HL-60 (cell line): ENCODE measurements around the gene MACROD2.

Experiments used
- DNase-seq, 2 experiments: peaks; one replicate each; pipeline ENCODE4 v3.0.0-alpha.2; 2010 to 2020; ENCODE audit warnings: low read depth in 1 of 2, low spot score in 1 of 2
- H3K27ac ChIP-seq: fragments of 250-450 bp; sonication (Bioruptor Pico); replicated peaks from 2 replicates; pipeline ENCODE4 v1.5.1; 2020; ENCODE audit warnings: mild to moderate bottlenecking, moderate library complexity
- H3K27me3 ChIP-seq: fragments of 250-450 bp; sonication (Bioruptor Pico); 2 replicates; pipeline ENCODE4 v1.5.1; 2021; ENCODE audit warnings: mild to moderate bottlenecking, moderate library complexity; ENCODE audit not compliant: insufficient read depth, poor library complexity, severe bottlenecking
- H3K4me3 ChIP-seq: replicated peaks from 2 replicates; pipeline ENCODE4 v1.5.1; 2011; ENCODE audit warnings: mild to moderate bottlenecking, control low read depth, low read length; ENCODE audit not compliant: insufficient read depth
- CTCF ChIP-seq: IDR thresholded peaks from one replicate; pipeline ENCODE4 v1.5.1; 2011; ENCODE audit warnings: low read length, control low read depth, inconsistent platforms; ENCODE audit not compliant: insufficient read depth
- GABPA ChIP-seq: IDR thresholded peaks from 2 replicates; pipeline ENCODE4 v1.6.1; 2012; ENCODE audit warnings: low read depth
- POLR2AphosphoS5 ChIP-seq: IDR thresholded peaks from 2 replicates; pipeline ENCODE4 v1.6.1; 2012; ENCODE audit warnings: low read depth
- SPI1 ChIP-seq: IDR thresholded peaks from 2 replicates; pipeline ENCODE4 v1.6.1; 2012; ENCODE audit warnings: low read depth, mild to moderate bottlenecking, borderline replicate concordance
- TF ChIP-seq, protein P1 (sequence below): IDR thresholded peaks from 2 replicates; pipeline ENCODE4 v1.6.1; 2012; ENCODE audit warnings: low read depth; ENCODE audit not compliant: insufficient replicate concordance

MACROD2 gene

DNA sequence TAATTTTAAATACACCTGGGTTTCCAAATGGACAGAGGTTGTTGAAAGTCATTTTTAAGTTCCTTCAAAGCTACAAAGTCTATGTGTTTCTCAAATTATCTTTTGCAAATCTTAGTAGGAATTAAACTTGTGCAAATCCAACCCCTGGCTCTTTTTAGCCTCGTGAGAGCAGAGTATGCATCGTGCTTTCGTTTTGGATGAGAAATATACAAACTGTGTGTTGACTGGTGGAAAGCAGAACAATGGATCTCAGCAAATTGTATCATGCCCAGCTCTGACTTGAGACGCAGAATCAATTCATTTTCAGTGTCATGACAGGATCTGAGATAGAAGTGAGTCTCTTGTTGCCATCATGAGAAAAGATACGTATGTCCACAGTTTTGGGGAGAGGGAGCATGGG, 884.5 kb downstream of the MACROD2 start:
- no peaks in the 10 kb centered on the region for H3K27me3 ChIP-seq
- no peak overlapping the region for H3K4me3 ChIP-seq
- no peak overlapping the region for H3K27ac ChIP-seq
- TF ChIP-seq POLR2AphosphoS5 (no peak), SPI1 (no peak), CTCF (no peak)
- DNase-seq = no peak

GRCh38 chr20:14881518-14881917, 886.2 kb downstream of the MACROD2 start:
- no peak for DNase-seq
- TF ChIP-seq CTCF = no peak
- no peak for TF ChIP-seq POLR2AphosphoS5
- no peak for TF ChIP-seq GABPA
- no peak for TF ChIP-seq SPI1
- TF ChIP-seq, protein P1, sequence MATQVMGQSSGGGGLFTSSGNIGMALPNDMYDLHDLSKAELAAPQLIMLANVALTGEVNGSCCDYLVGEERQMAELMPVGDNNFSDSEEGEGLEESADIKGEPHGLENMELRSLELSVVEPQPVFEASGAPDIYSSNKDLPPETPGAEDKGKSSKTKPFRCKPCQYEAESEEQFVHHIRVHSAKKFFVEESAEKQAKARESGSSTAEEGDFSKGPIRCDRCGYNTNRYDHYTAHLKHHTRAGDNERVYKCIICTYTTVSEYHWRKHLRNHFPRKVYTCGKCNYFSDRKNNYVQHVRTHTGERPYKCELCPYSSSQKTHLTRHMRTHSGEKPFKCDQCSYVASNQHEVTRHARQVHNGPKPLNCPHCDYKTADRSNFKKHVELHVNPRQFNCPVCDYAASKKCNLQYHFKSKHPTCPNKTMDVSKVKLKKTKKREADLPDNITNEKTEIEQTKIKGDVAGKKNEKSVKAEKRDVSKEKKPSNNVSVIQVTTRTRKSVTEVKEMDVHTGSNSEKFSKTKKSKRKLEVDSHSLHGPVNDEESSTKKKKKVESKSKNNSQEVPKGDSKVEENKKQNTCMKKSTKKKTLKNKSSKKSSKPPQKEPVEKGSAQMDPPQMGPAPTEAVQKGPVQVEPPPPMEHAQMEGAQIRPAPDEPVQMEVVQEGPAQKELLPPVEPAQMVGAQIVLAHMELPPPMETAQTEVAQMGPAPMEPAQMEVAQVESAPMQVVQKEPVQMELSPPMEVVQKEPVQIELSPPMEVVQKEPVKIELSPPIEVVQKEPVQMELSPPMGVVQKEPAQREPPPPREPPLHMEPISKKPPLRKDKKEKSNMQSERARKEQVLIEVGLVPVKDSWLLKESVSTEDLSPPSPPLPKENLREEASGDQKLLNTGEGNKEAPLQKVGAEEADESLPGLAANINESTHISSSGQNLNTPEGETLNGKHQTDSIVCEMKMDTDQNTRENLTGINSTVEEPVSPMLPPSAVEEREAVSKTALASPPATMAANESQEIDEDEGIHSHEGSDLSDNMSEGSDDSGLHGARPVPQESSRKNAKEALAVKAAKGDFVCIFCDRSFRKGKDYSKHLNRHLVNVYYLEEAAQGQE = no peak
- H3K27ac ChIP-seq = no peak overlapping the region

GRCh38 chr20:14882157-14882556, 886.8 kb downstream of the MACROD2 start:
- Histone ChIP-seq H3K27me3 (no peaks in the 10 kb centered on the region), H3K4me3 (no peak overlapping the region), H3K27ac (no peak overlapping the region)
- TF ChIP-seq, protein P1 = no peak
- TF ChIP-seq POLR2AphosphoS5 (no peak), SPI1 (no peak), GABPA (no peak), CTCF (no peak)
- DNase-seq = no peak

More at GRCh38 chr20:14881518-14881917, 886.2 kb downstream of the MACROD2 start:
- Histone ChIP-seq H3K4me3 (no peak overlapping the region), H3K27me3 (no peaks in the 10 kb centered on the region)

DNA sequence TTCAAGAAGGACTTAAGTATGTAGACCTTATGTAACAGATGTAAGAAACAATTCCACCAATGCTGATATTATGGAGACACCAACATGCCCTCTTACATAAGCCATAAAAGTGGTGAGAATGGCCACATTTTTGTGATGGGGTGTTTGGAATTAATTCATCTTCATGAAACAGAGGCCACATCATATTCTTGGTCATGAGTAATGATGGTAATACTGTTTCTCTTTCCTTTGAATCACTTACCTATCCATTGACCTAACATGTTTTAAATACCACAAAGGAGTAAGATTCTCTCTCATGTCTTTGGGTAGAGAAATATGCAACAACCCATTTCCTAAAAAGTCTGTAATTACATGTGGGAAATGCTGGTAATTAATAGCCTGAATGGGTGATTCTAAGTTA, 887.5 kb downstream of the MACROD2 start:
- no peaks in the 10 kb centered on the region for H3K27me3 ChIP-seq
- no peak for DNase-seq
- no peak overlapping the region for H3K27ac ChIP-seq
- TF ChIP-seq SPI1 = no peak
- TF ChIP-seq, protein P1 = no peak
- no peak for TF ChIP-seq POLR2AphosphoS5
- TF ChIP-seq CTCF = no peak
- TF ChIP-seq GABPA = no peak
- no peak overlapping the region for H3K4me3 ChIP-seq
